DOHH2 (cell line): ENCODE results near the gene SUSD1.

Experiments
- H3F3A ChIP-seq: fragments of 200-600 bp; sonication (generic), shearing (Covaris generic); 2 replicates; pipeline ENCODE4 v1.6.0; 2016; ENCODE audit warnings: antibody characterized with exemption, mild to moderate bottlenecking; ENCODE audit not compliant: control insufficient read depth, insufficient read depth
- H3K27ac ChIP-seq: fragments of 200-600 bp; sonication (generic); 2 replicates; pipeline ENCODE4 v1.5.1; 2014; ENCODE audit warnings: low read depth, mild to moderate bottlenecking, low read length, moderate library complexity
- H3K27me3 ChIP-seq: fragments of 200-600 bp; sonication (generic); 2 replicates; pipeline ENCODE4 v1.6.1; 2014; ENCODE audit warnings: mild to moderate bottlenecking, low read length, mixed read lengths; ENCODE audit not compliant: control insufficient read depth
- H3K36me3 ChIP-seq: fragments of 200-600 bp; sonication (generic); 2 replicates; pipeline ENCODE4 v1.6.1; 2014; ENCODE audit warnings: mild to moderate bottlenecking, low read length, moderate library complexity, mixed read lengths; ENCODE audit not compliant: control insufficient read depth
- H3K4me1 ChIP-seq: fragments of 200-600 bp; sonication (generic); 2 replicates; pipeline ENCODE4 v1.6.1; 2014; ENCODE audit warnings: mild to moderate bottlenecking, low read length, mixed read lengths; ENCODE audit not compliant: control insufficient read depth
- H3K4me2 ChIP-seq: fragments of 200-600 bp; sonication (generic); 2 replicates; pipeline ENCODE4 v1.6.0; 2014; ENCODE audit warnings: mild to moderate bottlenecking, low read length, moderate library complexity
- H3K4me3 ChIP-seq: fragments of 200-600 bp; sonication (generic); 2 replicates; pipeline ENCODE4 v1.5.1; 2014; ENCODE audit warnings: mild to moderate bottlenecking, low read length, mixed read lengths
- H3K79me2 ChIP-seq: fragments of 200-600 bp; sonication (generic); 2 replicates; pipeline ENCODE4 v1.6.1; 2014; ENCODE audit warnings: mild to moderate bottlenecking, low read length, mixed read lengths; ENCODE audit not compliant: control insufficient read depth
- H3K9me2 ChIP-seq: fragments of 200-600 bp; sonication (generic); replicated peaks from 2 replicates; pipeline ENCODE4 v1.6.1; 2014; ENCODE audit warnings: mild to moderate bottlenecking, low read length, mixed read lengths; ENCODE audit not compliant: control insufficient read depth
- H3K9me3 ChIP-seq: fragments of 200-600 bp; sonication (generic); 2 replicates; pipeline ENCODE4 v1.6.1; 2014; ENCODE audit warnings: antibody characterized with exemption, low read length, mixed read lengths; ENCODE audit not compliant: control insufficient read depth, insufficient read depth
- H4K20me1 ChIP-seq: fragments of 200-600 bp; sonication (generic); 2 replicates; pipeline ENCODE4 v1.6.0; 2014; ENCODE audit warnings: low read depth, mild to moderate bottlenecking, antibody characterized with exemption, low read length, moderate library complexity; ENCODE audit not compliant: control insufficient read depth, insufficient read depth
- CTCF ChIP-seq: fragments of 200-600 bp; sonication (generic); IDR thresholded peaks from one replicate; pipeline ENCODE4 v1.5.1; 2014; ENCODE audit warnings: antibody characterized with exemption, mild to moderate bottlenecking, low read depth, low read length; ENCODE audit not compliant: poor library complexity, severe bottlenecking
- EZH2phosphoT487 ChIP-seq: fragments of 200-600 bp; sonication (generic); IDR thresholded peaks from 2 replicates; pipeline ENCODE4 v1.6.1; 2017; ENCODE audit warnings: borderline replicate concordance, mild to moderate bottlenecking, antibody characterized with exemption, low read length, moderate library complexity, mixed read lengths

Gene SUSD1

GRCh38 chr9:112017878-112018277 is 157.2 kb downstream of the SUSD1 start:
- Histone ChIP-seq H3K27me3 (no peaks in the 10 kb centered on the region), H3K36me3 (no peaks in the 10 kb centered on the region), H3K9me3 (no peaks in the 10 kb centered on the region), H4K20me1 (no peaks in the 10 kb centered on the region), H3K27ac (no peak overlapping the region), H3K4me3 (no peak overlapping the region), H3K4me2 (no peak overlapping the region), H3K79me2 (no peaks in the 10 kb centered on the region), H3K4me1 (peaks cover 53% of the 10 kb centered on the region), H3K9me2 (no peaks in the 10 kb centered on the region), H3F3A (peaks cover 3% of the 10 kb centered on the region; the same call in 1 of the 2 replicates)
- TF ChIP-seq EZH2phosphoT487, result no peak
- TF ChIP-seq CTCF, result no peak

DNA sequence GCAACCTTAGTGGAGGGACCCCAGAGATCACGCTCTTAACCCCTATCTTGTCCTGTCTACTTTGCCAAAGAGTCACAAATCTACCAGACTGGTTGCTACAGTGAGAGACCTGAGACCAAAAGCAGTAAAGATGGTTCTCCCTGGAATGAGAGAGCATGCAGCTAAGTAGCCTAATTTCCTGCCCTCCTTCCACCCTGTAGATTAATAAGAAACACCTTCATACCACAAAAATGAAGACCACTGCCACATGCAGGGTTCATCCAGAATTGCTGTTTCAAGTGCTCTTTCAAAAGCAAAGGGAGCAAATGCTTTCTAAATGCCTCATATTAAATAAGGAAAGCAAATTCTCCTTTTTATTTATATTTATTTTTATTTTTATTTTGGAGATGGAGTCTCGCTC is 159.4 kb downstream of the SUSD1 start:
- TF ChIP-seq CTCF (no peak), EZH2phosphoT487 (no peak)
- Histone ChIP-seq H3F3A (peaks cover 3% of the 10 kb centered on the region; the same call in 1 of the 2 replicates), H3K4me2 (no peak overlapping the region), H3K36me3 (no peaks in the 10 kb centered on the region), H3K4me1 (peaks cover 58% of the 10 kb centered on the region), H3K9me2 (no peaks in the 10 kb centered on the region), H3K79me2 (no peaks in the 10 kb centered on the region), H3K27ac (no peak overlapping the region), H3K27me3 (no peaks in the 10 kb centered on the region), H3K4me3 (no peak overlapping the region), H3K9me3 (no peaks in the 10 kb centered on the region), H4K20me1 (no peaks in the 10 kb centered on the region)

GRCh38 chr9:112015149-112015548 is 159.9 kb downstream of the SUSD1 start:
- H3F3A ChIP-seq, result peaks cover 3% of the 10 kb centered on the region; the same call in 1 of the 2 replicates
- H3K9me2 ChIP-seq, result no peaks in the 10 kb centered on the region
- no peak overlapping the region for H3K4me3 ChIP-seq
- no peak for TF ChIP-seq EZH2phosphoT487
- TF ChIP-seq CTCF, result no peak
- H3K27ac ChIP-seq, result no peak overlapping the region
- H3K4me2 ChIP-seq, result no peak overlapping the region
- no peaks in the 10 kb centered on the region for H3K79me2 ChIP-seq
- H3K4me1 ChIP-seq, result peaks cover 53% of the 10 kb centered on the region
- H4K20me1 ChIP-seq, result no peaks in the 10 kb centered on the region
- H3K9me3 ChIP-seq, result no peaks in the 10 kb centered on the region
- no peaks in the 10 kb centered on the region for H3K36me3 ChIP-seq
- H3K27me3 ChIP-seq, result no peaks in the 10 kb centered on the region

DNA sequence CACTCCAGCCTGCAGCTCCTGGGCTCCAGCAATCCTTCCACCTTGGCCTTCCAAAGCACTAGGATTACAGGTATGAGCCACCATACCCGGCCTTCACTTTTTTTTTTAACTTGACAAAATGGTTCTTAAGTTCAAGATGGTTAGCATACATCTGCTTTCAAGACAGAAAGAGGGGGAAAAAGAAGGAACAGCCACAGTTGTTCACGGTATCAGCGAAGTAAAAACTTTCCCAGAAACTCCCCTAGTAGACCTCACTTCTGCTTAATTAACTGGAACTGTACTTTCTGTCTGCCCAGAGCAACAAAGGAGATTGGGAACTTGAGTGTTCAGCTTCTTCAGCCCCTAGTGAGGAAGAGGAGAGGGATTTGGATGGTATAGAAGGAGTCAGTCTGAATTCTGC is 161.8 kb downstream of the SUSD1 start:
- H4K20me1 ChIP-seq, result no peaks in the 10 kb centered on the region
- H3K4me3 ChIP-seq, result no peak overlapping the region
- H3K27ac ChIP-seq, result no peak overlapping the region
- peaks cover 3% of the 10 kb centered on the region; the same call in 1 of the 2 replicates for H3F3A ChIP-seq
- TF ChIP-seq CTCF (no peak), EZH2phosphoT487 (no peak)
- H3K27me3 ChIP-seq, result no peaks in the 10 kb centered on the region
- H3K9me2 ChIP-seq, result no peaks in the 10 kb centered on the region
- peaks cover 51% of the 10 kb centered on the region for H3K4me1 ChIP-seq
- H3K36me3 ChIP-seq, result no peaks in the 10 kb centered on the region
- peak overlapping the region; percentile 60 for H3K4me2 ChIP-seq
- H3K9me3 ChIP-seq, result no peaks in the 10 kb centered on the region
- no peaks in the 10 kb centered on the region for H3K79me2 ChIP-seq
